OCI-LY3 (cell line): ENCODE results near the gene SAMD15.
"Not testable (repeated sequence)": the region's sequence is repeated elsewhere in the genome, so short reads cannot be mapped to it uniquely, and the experiment has no call there.

Experiments used
- H2AFZ ChIP-seq: fragments of 200-600, 300-600 bp; shearing (Covaris generic); 2 replicates; pipeline ENCODE4 v1.6.0; 2014; ENCODE audit warnings: antibody characterized with exemption, low read depth, low read length
- H3K27ac ChIP-seq: fragments of 200-600, 300-600 bp; sonication (generic); 2 replicates; pipeline ENCODE4 v1.5.1; 2014; ENCODE audit warnings: mild to moderate bottlenecking, low read length, moderate library complexity, mixed read lengths
- H3K27me3 ChIP-seq: fragments of 200-600, 300-600 bp; sonication (generic); 2 replicates; pipeline ENCODE4 v1.6.1; 2014; ENCODE audit warnings: low read depth, low read length, mixed read lengths
- H3K36me3 ChIP-seq: fragments of 200-600, 300-600 bp; sonication (generic); replicated peaks from 2 replicates; pipeline ENCODE3; 2014; ENCODE audit warnings: low read depth, low read length, mixed read lengths
- H3K4me1 ChIP-seq: fragments of 300-600, 200-600 bp; sonication (generic); 2 replicates; pipeline ENCODE4 v1.6.1; 2014; ENCODE audit warnings: low read length, mixed read lengths
- H3K4me2 ChIP-seq: fragments of 200-600, 300-600 bp; sonication (generic); 2 replicates; pipeline ENCODE4 v1.6.1; 2014; ENCODE audit warnings: low read length, mixed read lengths
- H3K4me3 ChIP-seq: fragments of 300-600, 200-600 bp; sonication (generic); 2 replicates; pipeline ENCODE4 v1.5.1; 2014; ENCODE audit warnings: antibody characterized with exemption, mild to moderate bottlenecking, low read length, moderate library complexity
- H3K79me2 ChIP-seq: fragments of 300-600, 200-600 bp; shearing (Covaris generic); 2 replicates; pipeline ENCODE4 v1.6.1; 2014; ENCODE audit warnings: mild to moderate bottlenecking, low read length, mixed read lengths
- H3K9ac ChIP-seq: fragments of 300-600, 200-600 bp; shearing (Covaris generic); 2 replicates; pipeline ENCODE4 v1.6.0; 2014; ENCODE audit warnings: mild to moderate bottlenecking, low read length, moderate library complexity
- H3K9me3 ChIP-seq: fragments of 200-600, 300-600 bp; shearing (Covaris generic); 2 replicates; pipeline ENCODE4 v1.6.1; 2014; ENCODE audit warnings: low read length, mixed read lengths; ENCODE audit not compliant: insufficient read depth
- H4K20me1 ChIP-seq: fragments of 200-600, 300-600 bp; sonication (generic); 2 replicates; pipeline ENCODE4 v1.6.1; 2016; ENCODE audit warnings: low read length, mixed read lengths; ENCODE audit not compliant: insufficient read depth
- EZH2phosphoT487 ChIP-seq: fragments of 200-600 bp; shearing (Covaris generic); IDR thresholded peaks from 2 replicates; pipeline ENCODE4 v1.6.1; 2018; ENCODE audit warnings: antibody characterized with exemption, mixed run types, low read depth
- TF ChIP-seq, protein P1 (sequence below): fragments of 200-600, 300-600 bp; sonication (generic); IDR thresholded peaks from 2 replicates; pipeline ENCODE4 v1.5.1; 2014; ENCODE audit warnings: antibody characterized with exemption, low read length, low read depth

Gene SAMD15

DNA sequence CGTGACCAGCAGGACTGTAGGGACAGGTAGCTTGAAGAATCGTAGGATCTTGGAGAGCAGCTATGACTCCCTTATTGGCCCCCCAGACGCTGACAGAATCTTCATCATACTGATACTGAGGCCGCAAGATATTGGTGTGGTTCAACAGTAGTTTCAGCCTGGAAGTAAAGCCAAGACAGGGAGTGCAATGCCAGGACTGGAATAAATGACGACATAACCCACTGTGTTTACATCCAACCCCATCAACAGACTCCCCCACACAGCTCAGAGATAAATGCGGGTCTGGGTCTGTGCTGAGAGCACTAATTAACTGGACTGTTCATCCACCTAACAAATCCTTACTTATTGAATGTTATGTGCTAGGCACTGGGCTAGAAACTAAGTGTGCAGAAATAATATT lies 29.5 kb downstream of the SAMD15 start:
- Histone ChIP-seq H3K36me3 (no peaks in the 10 kb centered on the region), H3K4me2 (no peak overlapping the region), H3K4me3 (no peak overlapping the region), H3K27me3 (no peaks in the 10 kb centered on the region), H3K27ac (no peak overlapping the region), H2AFZ (no peak overlapping the region), H3K79me2 (no peaks in the 10 kb centered on the region), H3K4me1 (peaks cover 3% of the 10 kb centered on the region; the same call in 1 of the 2 replicates), H4K20me1 (no peaks in the 10 kb centered on the region), H3K9me3 (no peaks in the 10 kb centered on the region), H3K9ac (no peak overlapping the region)
- no peak for TF ChIP-seq EZH2phosphoT487
- TF ChIP-seq, protein P1, sequence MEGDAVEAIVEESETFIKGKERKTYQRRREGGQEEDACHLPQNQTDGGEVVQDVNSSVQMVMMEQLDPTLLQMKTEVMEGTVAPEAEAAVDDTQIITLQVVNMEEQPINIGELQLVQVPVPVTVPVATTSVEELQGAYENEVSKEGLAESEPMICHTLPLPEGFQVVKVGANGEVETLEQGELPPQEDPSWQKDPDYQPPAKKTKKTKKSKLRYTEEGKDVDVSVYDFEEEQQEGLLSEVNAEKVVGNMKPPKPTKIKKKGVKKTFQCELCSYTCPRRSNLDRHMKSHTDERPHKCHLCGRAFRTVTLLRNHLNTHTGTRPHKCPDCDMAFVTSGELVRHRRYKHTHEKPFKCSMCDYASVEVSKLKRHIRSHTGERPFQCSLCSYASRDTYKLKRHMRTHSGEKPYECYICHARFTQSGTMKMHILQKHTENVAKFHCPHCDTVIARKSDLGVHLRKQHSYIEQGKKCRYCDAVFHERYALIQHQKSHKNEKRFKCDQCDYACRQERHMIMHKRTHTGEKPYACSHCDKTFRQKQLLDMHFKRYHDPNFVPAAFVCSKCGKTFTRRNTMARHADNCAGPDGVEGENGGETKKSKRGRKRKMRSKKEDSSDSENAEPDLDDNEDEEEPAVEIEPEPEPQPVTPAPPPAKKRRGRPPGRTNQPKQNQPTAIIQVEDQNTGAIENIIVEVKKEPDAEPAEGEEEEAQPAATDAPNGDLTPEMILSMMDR = no peak

DNA sequence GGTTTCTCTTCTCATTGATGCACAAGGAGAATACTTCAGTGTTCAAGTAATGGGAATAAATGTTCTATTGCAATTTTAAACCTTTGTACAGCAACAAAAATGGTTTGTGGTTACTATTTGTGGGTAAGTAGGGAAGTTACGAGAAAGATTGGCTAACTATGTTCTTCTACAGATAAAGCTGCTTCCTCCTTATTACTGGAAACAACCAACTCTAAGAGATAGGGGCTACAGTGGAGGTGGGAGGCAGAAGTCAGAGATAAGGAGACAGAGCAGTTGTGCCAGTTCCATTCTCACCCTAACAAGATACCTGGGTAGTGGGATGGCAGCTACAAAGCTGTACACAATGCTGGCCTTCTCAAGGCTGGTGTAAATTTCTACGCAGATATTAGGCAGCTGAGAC lies 30.0 kb downstream of the SAMD15 start:
- no peaks in the 10 kb centered on the region for H3K27me3 ChIP-seq
- H4K20me1 ChIP-seq = no peaks in the 10 kb centered on the region
- H3K9me3 ChIP-seq = no peaks in the 10 kb centered on the region
- H3K36me3 ChIP-seq = no peaks in the 10 kb centered on the region
- TF ChIP-seq EZH2phosphoT487 = no peak
- TF ChIP-seq, protein P1 = no peak
- no peak overlapping the region for H3K4me2 ChIP-seq
- H3K4me3 ChIP-seq = no peak overlapping the region
- H3K79me2 ChIP-seq = no peaks in the 10 kb centered on the region
- H3K27ac ChIP-seq = no peak overlapping the region
- peaks cover 3% of the 10 kb centered on the region; the same call in 1 of the 2 replicates for H3K4me1 ChIP-seq
- H3K9ac ChIP-seq = no peak overlapping the region
- no peak overlapping the region for H2AFZ ChIP-seq

DNA sequence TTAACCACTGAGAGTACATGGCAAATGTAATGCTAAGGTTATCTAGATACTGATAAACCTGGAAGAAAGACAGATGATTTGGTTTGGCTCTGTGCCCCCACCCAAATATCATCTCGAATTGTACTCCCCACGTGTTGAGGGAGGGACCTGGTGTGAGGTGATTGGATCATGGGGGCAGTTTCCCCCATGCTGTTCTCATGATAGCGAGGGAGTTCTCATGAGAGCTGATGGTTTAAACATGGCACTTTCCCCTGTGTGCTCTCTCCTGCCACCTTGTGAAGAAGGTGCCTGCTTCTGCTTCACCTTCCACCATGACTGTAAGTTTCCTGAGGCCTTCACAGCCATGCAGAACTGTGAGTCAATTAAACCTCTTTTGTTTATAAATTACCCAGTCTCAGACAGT lies 32.0 kb downstream of the SAMD15 start:
- Histone ChIP-seq H3K36me3 (no peaks in the 10 kb centered on the region), H3K9me3 (no peaks in the 10 kb centered on the region), H3K4me1 (peaks cover 3% of the 10 kb centered on the region; the same call in 1 of the 2 replicates), H3K4me3 (no peak overlapping the region), H3K27ac (no peak overlapping the region), H4K20me1 (no peaks in the 10 kb centered on the region), H3K9ac (no peak overlapping the region), H3K4me2 (peak overlapping the region; percentile 27; the same call in 1 of the 2 replicates), H3K27me3 (no peaks in the 10 kb centered on the region), H2AFZ (peak overlapping the region; percentile 56; the same call in 1 of the 2 replicates), H3K79me2 (no peaks in the 10 kb centered on the region)
- TF ChIP-seq, protein P1 = peak; percentile 39; the same call in 1 of the 2 replicates
- no peak for TF ChIP-seq EZH2phosphoT487

DNA sequence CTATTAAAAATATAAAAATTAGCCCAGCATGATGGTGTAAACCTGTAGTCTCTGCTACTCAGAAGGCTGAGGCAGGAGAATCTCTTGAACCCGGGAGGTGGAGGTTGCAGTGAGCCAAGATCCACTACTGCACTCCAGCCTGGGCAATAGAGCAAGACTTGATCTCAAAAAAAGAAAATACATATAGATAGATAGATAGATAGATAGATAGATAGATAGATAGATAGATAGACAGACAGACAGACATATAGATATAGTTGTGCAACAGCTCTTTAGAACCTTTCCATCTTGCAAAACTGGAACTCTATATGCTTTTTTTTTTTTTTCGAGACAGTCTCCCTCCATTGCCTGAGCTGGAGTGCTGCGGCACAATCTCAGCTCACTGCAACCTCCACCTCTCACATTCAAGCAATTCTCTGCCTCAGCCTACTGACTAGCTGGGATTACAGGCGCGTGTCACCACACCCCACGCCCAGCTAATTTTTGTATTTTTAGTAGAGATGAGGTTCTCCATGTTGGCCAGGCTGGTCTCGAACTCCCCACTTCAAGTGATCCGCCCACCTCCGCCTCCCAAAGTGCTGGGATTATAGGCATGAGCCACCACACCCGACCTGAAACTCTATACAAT lies 38.3 kb downstream of the SAMD15 start:
- not testable (repeated sequence) for H3K4me3 ChIP-seq

DNA sequence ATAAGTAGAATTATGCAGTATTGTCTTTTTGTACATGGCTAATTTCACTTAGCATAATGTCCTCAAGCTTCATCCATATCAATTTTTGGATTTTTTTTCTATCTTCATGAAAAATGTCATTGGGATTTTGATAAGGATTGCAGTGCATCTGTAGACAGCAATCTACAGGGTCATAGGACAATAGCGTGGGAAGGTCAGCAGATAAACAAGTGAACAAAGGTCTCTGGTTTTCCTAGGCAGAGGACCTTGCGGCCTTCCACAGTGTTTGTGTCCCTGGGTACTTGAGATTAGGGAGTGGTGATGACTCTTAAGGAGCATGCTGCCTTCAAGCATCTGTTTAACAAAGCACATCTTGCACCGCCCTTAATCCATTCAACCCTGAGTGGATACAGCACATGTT lies 38.9 kb downstream of the SAMD15 start:
- not testable (repeated sequence) for H3K36me3 ChIP-seq, H3K4me1 ChIP-seq, H3K27me3 ChIP-seq, H4K20me1 ChIP-seq, H2AFZ ChIP-seq, H3K4me3 ChIP-seq, H3K9me3 ChIP-seq, H3K27ac ChIP-seq, H3K79me2 ChIP-seq, H3K9ac ChIP-seq, H3K4me2 ChIP-seq

More for the DNA sequence above, 38.3 kb downstream of the SAMD15 start:
- not testable (repeated sequence) for H3K9ac ChIP-seq, H3K36me3 ChIP-seq, H4K20me1 ChIP-seq, H3K79me2 ChIP-seq, H3K4me2 ChIP-seq, H3K4me1 ChIP-seq, H3K9me3 ChIP-seq, H2AFZ ChIP-seq, H3K27ac ChIP-seq, H3K27me3 ChIP-seq
